Ishikawa (cell line): ENCODE measurements around the gene CD14.

Experiments
- CEBPB ChIP-seq: IDR thresholded peaks from 2 replicates; pipeline ENCODE4 v1.6.1; 2012
- CREB1 ChIP-seq: IDR thresholded peaks from 2 replicates; pipeline ENCODE4 v1.6.1; 2012; ENCODE audit warnings: low read depth
- EGR1 ChIP-seq: IDR thresholded peaks from 2 replicates; pipeline ENCODE4 v1.6.1; 2012
- EP300 ChIP-seq: IDR thresholded peaks from 2 replicates; pipeline ENCODE4 v1.6.1; 2012; ENCODE audit warnings: borderline replicate concordance
- FOXM1 ChIP-seq: IDR thresholded peaks from 2 replicates; pipeline ENCODE4 v1.6.1; 2012; ENCODE audit warnings: low read depth, borderline replicate concordance
- MAX ChIP-seq: IDR thresholded peaks from 2 replicates; pipeline ENCODE4 v1.6.1; 2012
- NFIC ChIP-seq: IDR thresholded peaks from 2 replicates; pipeline ENCODE4 v1.6.1; 2012
- RAD21 ChIP-seq: IDR thresholded peaks from 2 replicates; pipeline ENCODE4 v1.6.1; 2012; ENCODE audit warnings: low read depth
- TAF1 ChIP-seq: IDR thresholded peaks from 2 replicates; pipeline ENCODE4 v1.6.1; 2012; ENCODE audit warnings: low read depth, mild to moderate bottlenecking
- TCF12 ChIP-seq: IDR thresholded peaks from 2 replicates; pipeline ENCODE4 v1.6.1; 2012; ENCODE audit warnings: low read depth
- TEAD4 ChIP-seq: IDR thresholded peaks from 2 replicates; pipeline ENCODE4 v1.6.1; 2012
- USF1 ChIP-seq: IDR thresholded peaks from 2 replicates; pipeline ENCODE4 v1.6.1; 2012
- YY1 ChIP-seq: IDR thresholded peaks from 2 replicates; pipeline ENCODE4 v1.6.1; 2012; ENCODE audit warnings: low read depth
- ZBTB7A ChIP-seq: IDR thresholded peaks from 2 replicates; pipeline ENCODE4 v1.6.1; 2012; ENCODE audit warnings: low read depth
- TF ChIP-seq, protein P1 (sequence below): IDR thresholded peaks from 2 replicates; pipeline ENCODE4 v1.6.1; 2012; ENCODE audit warnings: low read depth, mild to moderate bottlenecking

Gene CD14

DNA sequence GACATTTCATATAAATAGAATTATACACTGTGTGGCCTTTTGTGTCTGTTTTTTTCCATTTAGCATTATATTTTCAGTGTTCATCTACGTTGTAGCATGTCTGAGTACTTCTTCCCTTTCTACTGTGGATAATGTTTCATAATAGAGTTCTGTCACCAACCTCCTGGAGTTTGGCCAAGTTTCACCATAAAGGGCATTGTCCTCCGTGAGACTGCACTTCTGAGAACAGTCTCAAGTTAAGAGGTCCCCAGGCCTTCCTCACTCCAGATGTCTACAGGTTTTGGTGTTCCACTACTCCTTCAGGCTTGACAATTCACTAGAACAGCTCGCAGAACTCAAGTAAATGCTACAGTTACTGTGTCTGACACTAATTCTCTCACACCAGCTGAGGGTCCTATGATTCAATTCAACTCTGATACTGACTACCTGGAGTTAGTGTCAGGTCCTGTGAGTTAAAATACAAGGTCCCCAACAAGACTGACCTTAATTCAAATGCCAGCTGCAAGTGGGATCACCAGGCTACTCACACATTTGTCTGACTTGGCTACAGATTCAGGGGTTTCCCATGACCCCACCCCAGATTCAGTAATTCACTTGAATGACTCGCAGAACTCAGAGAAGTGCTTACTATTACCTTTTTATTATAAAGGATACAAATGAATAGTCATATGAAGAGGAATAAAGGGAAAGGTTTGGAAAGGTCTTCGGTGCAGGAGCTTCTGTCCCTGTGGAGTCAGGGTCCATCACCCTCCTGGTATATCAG, 37.3 kb downstream of the CD14 start:
- TF ChIP-seq CEBPB = 0 out of 2 replicates have a peak, but pooled peaks have one; percentile 42
- no peak for TF ChIP-seq TAF1
- no peak for TF ChIP-seq TCF12
- TF ChIP-seq ZBTB7A = 0 out of 2 replicates have a peak, but pooled peaks have one; percentile 18
- peak; percentile 79 for TF ChIP-seq NFIC
- TF ChIP-seq YY1 = no peak

DNA sequence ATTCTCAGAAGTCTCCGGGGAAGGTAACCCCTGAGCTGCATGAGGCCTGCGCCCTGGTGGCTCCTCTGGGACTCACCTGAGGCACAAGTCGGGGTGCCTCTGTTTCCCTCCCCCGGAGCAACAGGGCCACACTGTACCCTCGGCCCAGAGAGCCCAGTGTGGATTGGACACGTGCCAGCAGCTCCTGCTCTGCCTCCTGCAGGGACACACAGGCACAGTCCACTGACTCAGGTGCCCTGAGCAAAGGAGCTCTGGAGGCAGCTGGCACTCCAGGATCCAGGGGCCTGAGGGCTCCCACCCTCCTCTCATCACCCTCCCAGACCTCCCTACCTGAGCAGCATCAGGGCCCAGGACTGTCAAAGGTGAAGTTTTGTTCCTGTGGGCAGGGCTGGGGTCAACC, 38.8 kb downstream of the CD14 start:
- 0 out of 2 replicates have a peak, but pooled peaks have one; percentile 15 for TF ChIP-seq NFIC
- no peak for TF ChIP-seq CREB1

GRCh38 chr5:140591747-140592372, 41.1 kb downstream of the CD14 start:
- no peak for TF ChIP-seq CREB1
- no peak for TF ChIP-seq RAD21
- no peak for TF ChIP-seq YY1
- TF ChIP-seq TCF12 = no peak
- no peak for TF ChIP-seq TAF1
- no peak for TF ChIP-seq ZBTB7A
- TF ChIP-seq MAX = no peak
- no peak for TF ChIP-seq TEAD4
- no peak for TF ChIP-seq NFIC
- TF ChIP-seq CEBPB = no peak
- TF ChIP-seq, protein P1, sequence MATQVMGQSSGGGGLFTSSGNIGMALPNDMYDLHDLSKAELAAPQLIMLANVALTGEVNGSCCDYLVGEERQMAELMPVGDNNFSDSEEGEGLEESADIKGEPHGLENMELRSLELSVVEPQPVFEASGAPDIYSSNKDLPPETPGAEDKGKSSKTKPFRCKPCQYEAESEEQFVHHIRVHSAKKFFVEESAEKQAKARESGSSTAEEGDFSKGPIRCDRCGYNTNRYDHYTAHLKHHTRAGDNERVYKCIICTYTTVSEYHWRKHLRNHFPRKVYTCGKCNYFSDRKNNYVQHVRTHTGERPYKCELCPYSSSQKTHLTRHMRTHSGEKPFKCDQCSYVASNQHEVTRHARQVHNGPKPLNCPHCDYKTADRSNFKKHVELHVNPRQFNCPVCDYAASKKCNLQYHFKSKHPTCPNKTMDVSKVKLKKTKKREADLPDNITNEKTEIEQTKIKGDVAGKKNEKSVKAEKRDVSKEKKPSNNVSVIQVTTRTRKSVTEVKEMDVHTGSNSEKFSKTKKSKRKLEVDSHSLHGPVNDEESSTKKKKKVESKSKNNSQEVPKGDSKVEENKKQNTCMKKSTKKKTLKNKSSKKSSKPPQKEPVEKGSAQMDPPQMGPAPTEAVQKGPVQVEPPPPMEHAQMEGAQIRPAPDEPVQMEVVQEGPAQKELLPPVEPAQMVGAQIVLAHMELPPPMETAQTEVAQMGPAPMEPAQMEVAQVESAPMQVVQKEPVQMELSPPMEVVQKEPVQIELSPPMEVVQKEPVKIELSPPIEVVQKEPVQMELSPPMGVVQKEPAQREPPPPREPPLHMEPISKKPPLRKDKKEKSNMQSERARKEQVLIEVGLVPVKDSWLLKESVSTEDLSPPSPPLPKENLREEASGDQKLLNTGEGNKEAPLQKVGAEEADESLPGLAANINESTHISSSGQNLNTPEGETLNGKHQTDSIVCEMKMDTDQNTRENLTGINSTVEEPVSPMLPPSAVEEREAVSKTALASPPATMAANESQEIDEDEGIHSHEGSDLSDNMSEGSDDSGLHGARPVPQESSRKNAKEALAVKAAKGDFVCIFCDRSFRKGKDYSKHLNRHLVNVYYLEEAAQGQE = no peak
- no peak for TF ChIP-seq EP300

GRCh38 chr5:140590861-140591260, 42.1 kb downstream of the CD14 start:
- no peak for TF ChIP-seq CEBPB
- no peak for TF ChIP-seq FOXM1
- no peak for TF ChIP-seq USF1
- TF ChIP-seq TAF1 = no peak
- TF ChIP-seq MAX = no peak
- TF ChIP-seq RAD21 = no peak
- no peak for TF ChIP-seq CREB1
- TF ChIP-seq EP300 = no peak
- TF ChIP-seq NFIC = no peak
- no peak for TF ChIP-seq EGR1
- no peak for TF ChIP-seq YY1

GRCh38 chr5:140588311-140589070, 44.5 kb downstream of the CD14 start:
- TF ChIP-seq NFIC (no peak), USF1 (no peak), MAX (no peak), CREB1 (no peak), FOXM1 (no peak), ZBTB7A (no peak), EP300 (no peak), RAD21 (no peak), TAF1 (no peak), EGR1 (no peak), TCF12 (no peak), CEBPB (no peak), TEAD4 (no peak), YY1 (no peak)
- TF ChIP-seq, protein P1 = no peak
